NCI-H1092 (cell line): ENCODE data around the gene TTC12.
"Not testable (repeated sequence)": the region's sequence is repeated elsewhere in the genome, so short reads cannot be mapped to it uniquely, and the experiment has no call there.

Source experiments
- DNase-seq: peaks from one replicate; lab custom pipeline; 2025; lab: John Stamatoyannopoulos, UW

The TTC12 gene

DNA sequence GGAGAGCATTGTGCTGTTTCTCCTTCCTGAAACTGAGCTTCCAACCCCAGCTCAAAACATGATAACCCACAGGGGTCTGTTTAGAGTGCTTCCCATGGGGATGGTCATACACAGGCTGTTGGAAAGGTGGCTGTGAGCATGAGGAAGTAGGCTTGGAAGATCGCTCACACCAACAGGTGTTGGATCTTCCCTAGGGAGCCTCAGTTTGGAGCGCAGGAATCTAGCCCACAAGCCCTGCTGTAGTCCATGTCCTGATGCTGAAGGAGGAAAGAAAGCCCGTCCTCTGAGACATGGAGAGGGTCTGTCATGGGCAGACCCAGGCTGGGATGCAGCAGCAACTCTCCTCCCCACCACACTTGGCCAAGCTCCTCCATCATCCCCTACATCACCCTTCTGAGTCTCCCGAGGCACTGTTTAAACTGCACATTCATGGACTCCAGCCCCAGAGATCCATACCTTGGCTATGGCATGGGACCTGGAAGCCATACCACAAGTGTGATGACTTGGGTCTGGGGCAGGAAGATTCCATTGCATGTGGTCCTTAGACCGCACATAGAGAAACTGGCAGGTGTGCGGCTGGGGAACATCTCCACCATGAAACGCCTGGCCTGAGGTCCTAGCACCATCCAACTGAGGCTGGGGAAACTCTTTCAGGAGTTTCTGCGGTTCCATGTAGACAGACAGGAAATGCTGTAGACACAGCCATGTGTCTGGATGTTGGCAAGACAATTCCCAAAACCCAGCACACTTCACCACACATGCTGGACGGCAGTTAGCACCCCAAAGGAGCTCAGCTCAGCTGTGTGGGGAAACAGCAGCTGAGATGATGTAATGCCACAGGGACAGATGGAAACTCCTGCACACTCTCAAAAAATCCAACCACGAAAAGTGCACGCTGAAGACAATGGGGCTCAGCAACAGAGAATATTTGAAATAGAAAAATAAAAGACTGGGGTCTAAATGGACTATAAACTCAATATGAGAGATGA is 27.6 kb upstream of the TTC12 start:
- DNase-seq, result no peak

DNA sequence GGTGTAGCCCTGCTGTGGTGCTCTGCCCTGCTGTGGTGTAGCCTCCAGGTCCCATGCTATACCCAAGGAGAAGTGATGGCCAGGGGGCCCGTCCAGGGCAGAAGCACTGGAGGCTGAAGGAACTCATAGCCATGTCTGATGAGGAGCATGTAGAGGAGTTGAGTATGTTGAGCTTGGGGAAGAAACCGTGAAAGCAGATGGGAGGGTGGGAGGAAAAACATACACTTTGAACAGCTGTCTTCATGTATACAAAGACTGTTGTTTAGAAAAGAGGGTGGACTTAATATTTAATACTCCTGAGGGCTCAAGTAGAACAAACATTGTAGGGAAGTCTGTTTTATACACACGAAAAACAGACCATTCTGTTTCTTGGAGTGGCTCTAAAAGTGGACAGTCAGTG is 26.6 kb upstream of the TTC12 start:
- no peak for DNase-seq

DNA sequence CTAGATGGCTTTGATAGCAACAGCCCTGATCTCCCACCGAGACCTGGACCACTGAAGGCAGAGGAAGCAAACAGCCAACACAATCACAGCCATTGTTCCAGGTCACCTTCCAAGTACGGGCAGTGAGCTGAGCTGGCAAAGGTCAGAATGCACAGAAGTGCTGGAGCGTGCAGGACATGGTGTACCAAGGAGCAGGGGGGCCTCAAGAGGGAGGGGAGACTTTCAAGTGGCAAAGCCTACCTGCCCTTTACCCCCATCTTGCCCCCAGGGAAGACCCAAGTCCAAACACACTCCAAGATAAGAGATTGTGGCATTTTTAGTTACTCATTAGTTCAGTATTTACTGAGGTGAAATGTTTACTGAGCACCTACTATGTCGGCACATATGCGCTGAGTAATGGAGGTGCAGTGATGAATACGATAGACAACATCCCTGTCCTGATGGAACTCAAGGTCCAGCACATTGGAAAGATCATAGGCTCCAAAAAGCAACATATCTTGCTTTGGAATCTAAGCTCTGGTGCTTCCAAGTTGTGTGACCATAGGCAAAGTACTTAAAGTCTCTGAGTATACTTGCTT is 26.0 kb upstream of the TTC12 start:
- no peak for DNase-seq

DNA sequence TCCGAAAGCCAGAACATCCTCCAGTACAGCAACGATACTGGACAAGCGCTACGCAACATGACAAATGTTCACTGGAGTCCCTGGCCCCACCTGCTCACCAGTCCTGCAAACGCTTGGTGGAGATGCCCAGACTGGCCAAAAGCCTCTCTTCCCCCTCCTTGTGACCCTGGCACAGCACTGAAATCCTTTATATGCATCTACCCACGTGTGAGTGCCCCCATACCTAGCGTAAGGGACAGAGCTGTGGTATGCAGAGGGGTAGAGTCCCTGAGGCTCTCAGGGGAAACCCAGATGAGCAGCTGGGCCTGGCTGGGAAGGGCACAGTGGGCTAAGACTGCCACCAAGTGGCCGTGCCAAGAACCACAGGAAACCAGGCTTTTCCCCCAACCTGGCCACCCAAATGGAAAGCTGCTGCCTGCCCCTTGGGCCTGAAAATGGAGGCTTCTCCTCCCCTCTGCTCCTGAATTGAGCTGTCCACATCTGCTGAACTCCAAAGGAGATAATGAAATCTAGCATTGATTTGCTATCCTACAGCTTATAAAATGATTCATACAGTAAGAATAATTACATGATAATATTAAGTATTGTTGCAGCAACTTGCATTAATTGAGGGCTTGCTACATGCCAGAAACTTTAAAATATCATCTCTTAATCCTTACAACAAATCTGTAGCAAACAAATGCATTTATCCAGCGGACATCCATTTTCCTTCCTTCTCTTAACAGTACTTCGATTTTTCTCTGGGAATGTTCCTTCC is 24.8 kb upstream of the TTC12 start:
- DNase-seq, result peak; percentile 41

DNA sequence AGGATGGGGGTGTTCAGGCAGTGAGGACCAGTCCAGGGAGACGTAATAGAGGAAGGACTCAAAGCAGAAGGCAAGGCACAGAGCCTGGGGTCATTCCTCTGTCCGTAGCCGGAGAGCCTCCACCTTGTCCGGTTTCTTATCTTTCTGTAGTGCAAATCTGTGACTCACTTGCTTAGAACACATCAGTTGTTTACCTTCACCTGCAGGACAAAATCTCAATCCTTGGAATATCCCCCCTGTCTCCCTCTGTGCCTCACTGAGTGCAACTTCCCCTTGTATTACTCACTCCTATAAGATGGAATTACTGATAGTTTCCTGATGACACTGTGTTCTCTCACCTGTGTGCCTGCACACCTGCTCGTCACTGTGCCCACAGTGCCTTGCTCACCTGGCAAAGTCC is 20.4 kb upstream of the TTC12 start:
- DNase-seq, result no peak

DNA sequence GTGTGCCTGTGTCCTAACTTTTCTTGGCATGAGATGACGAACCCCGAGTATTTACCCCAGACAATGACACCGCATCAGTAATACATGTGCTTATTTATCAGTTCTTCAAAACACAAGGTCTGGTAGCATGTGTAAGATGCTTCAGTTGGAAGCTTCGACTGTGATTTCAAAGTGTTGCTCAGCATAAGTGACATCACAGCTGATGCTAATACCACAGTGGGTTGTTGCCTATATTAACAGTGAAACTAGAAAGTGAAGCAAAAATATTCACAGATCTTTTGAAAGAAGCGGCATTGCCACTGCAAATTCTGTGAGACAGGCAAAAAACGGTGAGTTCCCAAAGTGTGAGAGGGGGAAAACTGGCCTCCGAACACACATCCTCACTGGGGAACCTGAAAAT is 18.4 kb upstream of the TTC12 start:
- no peak for DNase-seq

DNA sequence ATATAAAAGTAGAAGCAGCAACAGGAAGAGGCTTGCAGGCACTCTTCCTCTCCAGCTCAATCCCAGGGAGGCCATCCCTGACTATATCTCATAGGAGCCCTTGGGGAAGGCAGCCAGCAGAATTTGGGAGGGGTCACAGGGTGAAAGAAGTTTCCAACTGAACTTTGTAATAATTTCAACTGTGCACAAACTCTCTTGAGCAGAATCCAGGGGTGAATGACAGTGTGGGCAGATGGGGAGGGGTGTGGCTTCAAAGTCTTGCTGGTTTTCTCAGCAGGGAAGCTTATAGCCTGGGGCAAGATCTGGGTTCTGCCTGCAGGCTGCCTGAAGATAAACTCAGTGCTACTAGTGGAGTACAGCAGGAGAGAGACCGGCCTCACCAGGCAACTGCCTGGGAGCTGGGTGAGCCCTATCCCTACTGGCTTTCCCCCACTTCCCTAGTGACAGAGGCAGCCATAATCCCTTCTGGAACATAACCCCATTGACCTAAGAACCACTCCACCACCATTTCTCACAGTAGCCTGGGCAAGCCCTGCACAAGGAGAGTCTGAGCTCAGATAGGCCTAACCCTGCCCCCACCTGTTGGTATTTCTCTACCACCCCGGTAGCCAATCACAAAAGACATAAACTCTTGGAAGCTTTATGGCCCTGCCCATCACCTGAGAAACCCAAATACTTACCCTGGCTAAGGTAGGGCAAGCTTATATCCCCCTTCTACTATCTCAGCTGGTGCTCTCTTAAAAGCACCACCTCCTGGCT is 17.8 kb upstream of the TTC12 start:
- no peak for DNase-seq

DNA sequence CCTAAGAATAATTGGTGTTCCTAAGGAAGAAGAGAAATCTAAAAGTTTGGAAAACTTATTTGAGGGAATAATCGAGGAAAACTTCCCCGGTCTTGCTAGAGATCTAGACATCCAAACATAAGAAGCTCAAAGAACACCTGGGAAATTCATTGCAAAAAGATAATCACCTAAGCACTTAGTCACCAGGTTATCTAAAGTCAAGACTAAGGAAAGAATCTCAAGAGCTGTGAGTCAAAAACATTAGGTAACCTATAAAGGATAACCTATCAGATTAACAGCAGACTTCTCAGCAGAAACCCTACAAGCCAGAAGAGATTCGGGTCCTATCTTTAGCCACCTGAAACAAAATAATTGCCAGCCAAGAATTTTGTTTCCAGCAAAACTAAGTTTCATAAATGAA is 15.9 kb upstream of the TTC12 start:
- not testable (repeated sequence) for DNase-seq

DNA sequence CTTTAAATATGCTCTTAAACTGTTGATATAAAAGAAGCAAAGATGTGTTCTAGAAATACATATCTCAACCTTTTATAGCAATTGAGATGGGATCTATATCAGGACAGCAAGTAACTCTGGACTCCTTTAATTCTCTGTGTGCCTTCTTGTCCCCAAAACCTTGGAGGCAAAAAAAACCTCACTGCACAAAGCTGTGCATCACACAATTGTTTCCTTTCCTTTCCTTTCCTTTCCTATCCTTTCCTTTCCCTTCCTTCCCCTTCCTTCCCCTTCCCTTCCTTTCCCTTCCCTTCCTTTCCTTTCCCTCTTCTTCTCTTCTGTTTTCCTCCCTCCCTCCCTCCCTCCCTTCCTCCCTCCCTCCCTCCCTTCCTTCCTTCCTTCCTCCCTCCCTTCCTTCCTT is 9.5 kb upstream of the TTC12 start:
- DNase-seq, result no peak

DNA sequence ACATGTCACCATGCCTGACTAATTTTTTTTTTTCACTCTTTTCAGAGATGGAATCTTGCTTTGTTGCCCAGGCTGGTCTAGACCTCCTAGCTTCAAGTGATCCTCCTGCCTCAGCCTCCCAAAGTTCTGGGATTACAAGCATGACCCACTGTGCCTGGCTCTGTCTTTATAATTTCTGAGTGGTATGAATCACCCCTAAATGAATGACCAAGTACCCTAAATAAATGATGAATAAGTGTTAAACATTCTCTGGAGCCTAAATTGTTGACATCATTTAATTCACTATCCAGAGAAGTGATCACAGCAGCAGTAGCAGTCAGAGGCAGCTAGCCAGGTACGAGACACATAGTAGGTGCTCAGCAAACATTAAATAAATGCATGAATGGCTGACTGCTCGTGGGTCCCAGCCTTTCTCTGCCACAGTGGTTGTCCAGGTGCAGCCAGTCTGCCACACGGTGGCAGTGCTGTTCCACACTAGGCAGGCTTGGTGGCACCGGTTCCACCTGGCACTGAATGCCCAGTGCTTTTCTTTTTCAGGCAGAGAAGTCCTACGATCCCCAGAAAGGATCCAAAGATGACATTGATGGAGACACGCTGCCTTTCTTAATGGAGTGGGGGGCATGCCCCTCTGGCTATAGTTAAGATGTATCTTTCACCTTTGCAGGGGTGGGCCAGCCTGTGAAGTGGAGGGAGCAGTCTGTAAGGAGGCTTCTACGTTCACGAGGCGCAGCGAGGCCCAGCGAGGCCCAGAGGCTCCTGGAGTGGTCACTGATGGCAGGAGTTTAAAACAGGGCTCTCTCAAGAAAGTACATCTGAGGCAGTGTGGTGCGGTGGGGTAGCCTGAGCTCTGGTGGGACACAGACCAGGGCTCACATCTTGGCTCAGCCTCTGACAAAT is 8.7 kb upstream of the TTC12 start:
- peak; percentile 71 for DNase-seq

DNA sequence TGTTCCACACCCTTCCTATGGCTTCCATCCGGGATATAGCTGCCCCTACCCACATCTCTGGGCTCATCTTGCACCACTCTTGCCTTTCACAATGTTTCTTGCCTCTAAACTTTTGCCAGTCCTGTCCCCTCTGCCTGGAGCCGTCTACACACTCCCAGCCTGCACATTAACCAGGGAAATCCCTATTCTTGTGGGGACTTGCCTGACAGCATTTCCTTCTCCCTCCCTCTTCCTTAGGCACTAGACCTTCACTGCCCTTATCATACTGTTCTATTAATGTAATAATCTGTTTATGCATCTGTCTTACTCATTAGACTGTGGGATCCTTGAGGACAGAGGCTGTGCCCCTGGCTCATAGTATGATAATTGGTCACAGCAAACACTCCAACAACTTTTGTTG is 5.8 kb upstream of the TTC12 start:
- no peak for DNase-seq

DNA sequence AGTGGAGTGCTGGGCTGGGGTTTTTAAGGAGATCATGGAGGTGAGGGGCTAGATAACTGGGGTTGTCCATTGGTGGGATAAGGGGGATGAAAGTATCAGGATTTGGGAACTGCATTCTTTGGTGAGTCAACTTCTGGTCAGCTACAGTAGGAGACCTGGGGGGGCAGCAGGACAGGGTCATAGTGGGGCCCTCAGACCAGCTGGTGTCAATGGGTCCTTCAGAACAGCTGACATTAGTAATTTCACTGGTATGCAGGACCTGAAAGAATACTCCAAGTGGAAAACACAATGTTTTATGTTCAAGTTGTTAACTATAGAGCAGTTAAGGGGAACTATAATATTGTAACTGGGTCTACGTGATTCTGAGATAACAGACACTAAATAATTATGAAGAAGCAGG is 2.8 kb upstream of the TTC12 start:
- no peak for DNase-seq

DNA sequence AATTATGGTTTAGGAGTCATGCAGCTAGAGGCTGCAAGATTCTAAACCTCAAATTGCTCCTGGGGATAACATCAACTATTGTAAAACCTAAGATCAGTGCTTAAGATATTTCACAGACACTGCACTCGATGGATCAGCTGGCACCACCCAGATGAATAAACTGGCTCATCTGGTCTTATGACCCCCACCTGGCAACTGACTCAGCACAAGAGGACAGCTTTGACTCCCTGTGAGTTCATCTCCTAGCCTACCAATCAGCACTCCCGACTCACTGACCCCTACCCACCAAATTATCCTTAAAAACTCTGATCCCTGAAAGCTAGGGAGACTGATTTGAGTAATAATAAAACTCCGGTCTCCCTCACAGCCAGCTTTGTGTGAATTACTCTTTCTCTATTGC is 782 bp upstream of the TTC12 start:
- no peak for DNase-seq

DNA sequence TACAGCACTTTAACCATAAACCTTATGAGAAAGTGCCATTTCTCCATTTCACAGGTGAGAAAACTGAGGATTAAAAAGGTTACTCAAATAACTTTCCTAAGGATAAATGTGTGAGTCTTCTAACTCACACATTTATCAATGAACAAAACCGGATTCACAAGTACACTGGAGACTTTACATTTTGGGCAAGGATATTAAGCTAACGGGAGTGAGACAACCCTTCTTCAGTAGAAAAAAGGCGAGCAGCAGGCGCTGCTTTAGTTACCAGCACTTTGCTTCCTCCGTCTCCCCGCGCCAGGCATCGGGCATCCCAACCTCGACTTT is 356 bp upstream of the TTC12 start:
- no peak for DNase-seq

DNA sequence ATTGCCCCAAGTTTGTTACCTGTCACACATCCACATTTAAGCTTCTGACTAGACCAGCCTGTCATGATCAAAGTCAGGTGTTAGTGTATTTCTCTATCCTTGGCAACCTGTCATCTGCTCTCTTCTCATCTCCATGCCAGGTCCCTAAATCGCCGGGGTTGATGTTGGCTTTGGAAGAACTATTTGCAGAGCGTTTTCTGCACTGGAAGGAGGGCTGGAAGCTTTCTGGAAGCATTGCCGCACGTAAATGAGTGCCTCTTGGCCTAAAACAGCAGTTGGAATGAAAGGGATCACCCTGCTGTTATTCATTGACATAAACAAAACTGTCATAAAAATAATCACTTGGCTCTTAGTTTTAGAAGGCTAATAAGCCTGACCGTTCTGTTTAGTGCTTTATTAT is 1.4 kb downstream of the TTC12 start:
- DNase-seq, result no peak

DNA sequence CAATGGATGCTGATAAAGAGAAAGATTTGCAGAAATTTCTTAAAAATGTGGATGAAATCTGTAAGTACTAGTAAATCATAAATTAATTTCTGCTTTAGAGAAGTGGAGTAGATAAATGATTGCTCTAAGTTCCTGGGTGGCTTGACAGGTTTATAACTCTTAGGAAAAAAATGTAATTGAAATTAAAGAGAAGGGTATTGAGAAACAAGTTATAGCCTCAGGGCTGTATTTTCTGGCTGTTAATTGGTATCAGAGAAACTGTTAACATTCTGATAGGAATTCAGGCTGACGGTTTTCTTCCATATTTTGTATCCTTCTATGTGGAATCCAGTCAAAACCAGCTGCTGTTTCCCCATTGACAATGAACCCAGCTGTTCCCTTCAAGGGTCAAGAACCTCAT is 1.9 kb downstream of the TTC12 start:
- DNase-seq, result no peak

DNA sequence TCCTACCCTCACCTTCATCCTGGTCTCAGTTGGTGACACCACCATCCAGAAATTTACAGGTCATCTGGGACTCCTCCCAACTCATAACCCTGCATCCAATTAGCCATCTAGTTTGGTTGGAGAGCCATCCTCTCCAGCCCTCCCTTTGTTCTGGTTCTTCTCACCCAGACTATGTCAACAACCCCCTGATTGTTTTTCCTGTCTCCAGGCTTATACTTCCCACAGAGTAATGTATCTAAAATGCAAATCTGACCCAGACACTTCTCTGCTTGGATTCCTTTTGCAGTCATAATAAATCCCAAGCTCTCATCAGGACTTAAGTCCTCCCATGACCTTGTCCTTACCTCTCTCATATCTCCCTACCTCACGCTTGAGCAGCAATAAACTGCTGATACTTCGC is 3.0 kb downstream of the TTC12 start:
- DNase-seq, result no peak

DNA sequence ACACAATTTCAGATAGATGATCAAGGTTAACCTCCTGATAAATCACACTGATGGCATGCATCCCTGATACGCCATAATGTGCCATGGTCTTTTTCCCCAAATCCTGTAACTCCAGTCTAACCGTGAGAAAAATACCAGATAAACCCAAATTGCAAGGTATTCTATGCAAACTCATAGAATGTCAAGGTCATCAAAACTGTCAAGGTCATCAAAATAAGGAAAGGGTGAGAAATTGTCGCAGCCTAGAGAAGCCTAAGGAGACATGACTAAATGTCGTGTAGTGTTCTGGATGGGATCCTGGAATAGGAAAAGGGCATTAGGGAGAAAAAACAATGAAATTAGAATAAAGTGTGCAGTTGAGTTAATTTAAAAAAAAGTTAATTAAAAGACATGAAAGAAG is 4.7 kb downstream of the TTC12 start:
- no peak for DNase-seq

DNA sequence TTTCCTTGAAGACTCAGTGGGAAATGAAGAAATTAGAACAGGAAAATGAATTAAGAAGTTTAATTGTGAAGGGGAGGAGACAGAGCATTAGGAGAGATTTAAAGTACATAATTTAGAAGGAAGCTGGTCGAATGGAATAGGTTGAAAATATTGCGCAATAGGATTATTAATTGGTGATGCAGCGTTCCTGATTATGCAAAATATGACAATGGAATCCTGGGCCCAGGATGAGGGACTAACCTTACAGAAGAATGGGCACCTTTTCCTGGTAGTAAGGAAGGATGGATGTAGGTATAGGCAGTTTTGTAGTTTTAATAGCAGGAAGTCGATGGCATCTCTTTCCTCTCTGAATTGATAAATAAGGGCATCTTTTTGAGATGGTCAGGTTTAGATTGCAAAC is 7.8 kb downstream of the TTC12 start:
- no peak for DNase-seq

DNA sequence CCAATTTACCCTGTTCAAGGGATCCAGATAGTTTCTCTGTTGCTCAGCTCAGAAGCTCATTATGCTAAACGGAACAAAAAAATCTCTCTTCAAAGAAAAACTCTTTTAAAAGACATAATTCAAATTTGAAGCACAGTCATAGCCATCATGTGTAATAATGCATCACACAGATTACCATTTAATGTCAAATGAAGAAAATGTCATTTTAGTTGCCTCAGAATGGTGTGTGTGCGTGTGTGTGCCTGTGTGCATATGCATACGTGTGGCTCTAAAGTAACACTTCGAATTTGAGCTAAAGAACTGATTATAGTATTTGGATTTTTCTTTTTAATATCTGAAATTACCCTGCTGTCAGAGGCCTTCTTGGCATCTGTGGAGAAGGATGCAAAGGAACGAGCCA is 9.9 kb downstream of the TTC12 start:
- DNase-seq, result no peak

DNA sequence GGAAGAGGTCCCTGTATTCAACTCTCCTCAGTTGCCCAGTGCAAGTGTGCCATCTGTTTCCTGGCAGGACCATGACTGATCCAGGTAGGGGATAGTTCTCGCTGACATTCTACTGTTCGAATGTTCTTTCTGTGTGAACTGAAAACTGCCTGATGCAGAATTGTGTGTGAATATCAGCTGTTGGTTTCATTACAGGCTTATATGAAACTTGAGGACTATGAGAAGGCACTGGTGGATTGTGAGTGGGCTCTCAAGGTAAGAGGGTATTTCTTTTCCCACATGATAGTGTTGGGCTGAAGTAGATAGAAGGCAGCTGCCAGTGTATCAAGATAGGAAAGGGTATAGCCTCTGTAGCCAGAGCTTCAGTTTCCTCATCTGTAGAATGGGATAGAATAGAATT is 15.3 kb downstream of the TTC12 start:
- no peak for DNase-seq
